Measurements from ENCODE around the gene HAUS3.

The HAUS3 gene

GRCh38 chr4:2193326-2193725 is 48.6 kb downstream of the HAUS3 start:
- TF ChIP-seq, protein P1, sequence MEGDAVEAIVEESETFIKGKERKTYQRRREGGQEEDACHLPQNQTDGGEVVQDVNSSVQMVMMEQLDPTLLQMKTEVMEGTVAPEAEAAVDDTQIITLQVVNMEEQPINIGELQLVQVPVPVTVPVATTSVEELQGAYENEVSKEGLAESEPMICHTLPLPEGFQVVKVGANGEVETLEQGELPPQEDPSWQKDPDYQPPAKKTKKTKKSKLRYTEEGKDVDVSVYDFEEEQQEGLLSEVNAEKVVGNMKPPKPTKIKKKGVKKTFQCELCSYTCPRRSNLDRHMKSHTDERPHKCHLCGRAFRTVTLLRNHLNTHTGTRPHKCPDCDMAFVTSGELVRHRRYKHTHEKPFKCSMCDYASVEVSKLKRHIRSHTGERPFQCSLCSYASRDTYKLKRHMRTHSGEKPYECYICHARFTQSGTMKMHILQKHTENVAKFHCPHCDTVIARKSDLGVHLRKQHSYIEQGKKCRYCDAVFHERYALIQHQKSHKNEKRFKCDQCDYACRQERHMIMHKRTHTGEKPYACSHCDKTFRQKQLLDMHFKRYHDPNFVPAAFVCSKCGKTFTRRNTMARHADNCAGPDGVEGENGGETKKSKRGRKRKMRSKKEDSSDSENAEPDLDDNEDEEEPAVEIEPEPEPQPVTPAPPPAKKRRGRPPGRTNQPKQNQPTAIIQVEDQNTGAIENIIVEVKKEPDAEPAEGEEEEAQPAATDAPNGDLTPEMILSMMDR (IDR thresholded peaks at IDR 0.05) = no peak
- Histone ChIP-seq H3K4me3 (no peak overlapping the region), H3K4me1 (no peaks in the 10 kb centered on the region), H3K27ac (no peak overlapping the region), H3K9me3 (no peaks in the 10 kb centered on the region), H3K27me3 (no peaks in the 10 kb centered on the region), H3K36me3 (peaks cover 0 to 16% (median 9%) of the 10 kb centered on the region in 3 donors)
- DNase-seq = no peak
- intact Hi-C loops (cut with DNase I; ENCODE audit: low total_unique reads) = no loop called here

GRCh38 chr4:2186865-2187172 is 55.1 kb downstream of the HAUS3 start:
- H3K27ac ChIP-seq = no peak overlapping the region
- no peaks in the 10 kb centered on the region for H3K27me3 ChIP-seq
- peaks cover 0 to 26% (median 0%) of the 10 kb centered on the region in 3 donors for H3K9me3 ChIP-seq
- H3K36me3 ChIP-seq = peaks cover 0 to 14% (median 6%) of the 10 kb centered on the region in 3 donors
- TF ChIP-seq, protein P1 (IDR thresholded peaks at IDR 0.05) = no peak
- H3K4me1 ChIP-seq = no peaks in the 10 kb centered on the region
- intact Hi-C loops (cut with DNase I; ENCODE audit: low total_unique reads) = no loop called here
- H3K4me3 ChIP-seq = no peak overlapping the region
- DNase-seq = no peak

DNA sequence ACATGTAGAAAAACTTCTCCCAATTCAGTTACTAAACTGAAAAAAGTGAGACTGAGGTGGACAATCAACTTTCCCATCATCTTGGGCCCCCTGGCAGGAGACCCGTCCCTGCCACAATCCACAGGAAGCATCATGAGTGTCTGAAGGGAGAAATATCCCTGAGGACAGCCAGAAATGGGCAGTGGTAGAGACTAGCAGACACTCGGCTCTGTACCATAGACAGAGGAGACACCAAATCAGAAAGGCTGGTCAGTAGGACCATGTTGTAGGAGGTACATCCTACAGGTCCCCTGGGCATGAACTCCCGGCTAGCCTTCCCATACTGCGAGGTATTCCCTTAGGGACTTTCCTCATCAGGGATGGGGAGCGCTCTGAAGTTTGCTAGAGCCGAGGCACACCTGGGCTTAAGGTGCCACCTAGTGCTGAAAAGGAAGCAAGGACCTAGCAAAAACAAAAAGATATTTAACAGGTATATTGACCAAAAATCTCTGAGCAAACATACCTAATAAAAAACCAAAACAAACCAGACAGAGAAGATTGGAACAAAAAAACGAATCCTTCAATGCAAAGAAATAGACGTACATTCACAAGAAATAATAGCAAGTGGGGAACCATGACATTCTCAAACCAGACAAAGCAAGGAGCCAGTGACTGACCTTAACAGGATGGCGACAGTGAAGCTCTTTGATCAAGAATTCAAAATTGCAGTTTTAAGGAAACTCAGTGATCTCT is 55.6 kb downstream of the HAUS3 start:
- TF ChIP-seq, protein P1 (IDR thresholded peaks at IDR 0.05) = no peak
- H3K36me3 ChIP-seq = peaks cover 0 to 14% (median 6%) of the 10 kb centered on the region in 3 donors

GRCh38 chr4:2183394-2183793 is 58.5 kb downstream of the HAUS3 start:
- TF ChIP-seq, protein P1 (IDR thresholded peaks at IDR 0.05) = no peak
- no peak overlapping the region for H3K27ac ChIP-seq
- H3K9me3 ChIP-seq = peaks cover 0 to 26% (median 0%) of the 10 kb centered on the region in 3 donors
- no peak for DNase-seq
- H3K4me1 ChIP-seq = no peaks in the 10 kb centered on the region
- no peak overlapping the region for H3K4me3 ChIP-seq
- H3K27me3 ChIP-seq = no peaks in the 10 kb centered on the region
- peaks cover 0 to 14% (median 6%) of the 10 kb centered on the region in 3 donors for H3K36me3 ChIP-seq
- intact Hi-C loops (cut with DNase I; ENCODE audit: low total_unique reads) = no loop called here

More for the DNA sequence above, 55.6 kb downstream of the HAUS3 start:
- H3K4me1 ChIP-seq = no peaks in the 10 kb centered on the region
- H3K27ac ChIP-seq = no peak overlapping the region
- peaks cover 0 to 26% (median 0%) of the 10 kb centered on the region in 3 donors for H3K9me3 ChIP-seq
- no peaks in the 10 kb centered on the region for H3K27me3 ChIP-seq
- H3K4me3 ChIP-seq = no peak overlapping the region
- intact Hi-C loops (cut with DNase I; ENCODE audit: low total_unique reads) = no loop called here
- no peak for DNase-seq

DNA sequence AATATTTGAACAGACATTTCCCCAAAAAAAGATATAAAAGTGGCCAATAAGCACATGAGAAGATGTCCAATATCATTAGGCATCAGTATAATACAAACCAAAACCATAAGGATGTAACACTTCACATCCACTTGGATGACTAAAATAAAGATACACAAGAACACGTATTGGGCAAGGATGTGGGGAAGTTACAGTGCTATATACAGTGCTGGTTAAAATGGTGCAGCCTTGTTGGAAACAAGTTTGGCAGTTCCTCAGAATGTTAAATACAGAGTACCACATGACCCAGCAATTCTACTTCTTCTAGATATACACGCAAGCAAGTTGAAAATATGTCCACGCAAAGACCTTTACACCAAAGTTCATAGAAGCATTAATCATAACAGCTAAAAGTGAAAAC is 58.9 kb downstream of the HAUS3 start:
- no peak for DNase-seq
- Histone ChIP-seq H3K36me3 (peaks cover 0 to 14% (median 6%) of the 10 kb centered on the region in 3 donors), H3K27ac (no peak overlapping the region), H3K4me1 (no peaks in the 10 kb centered on the region), H3K27me3 (no peaks in the 10 kb centered on the region), H3K4me3 (no peak overlapping the region), H3K9me3 (peaks cover 0 to 25% (median 0%) of the 10 kb centered on the region in 3 donors)
- intact Hi-C loops (cut with DNase I; ENCODE audit: low total_unique reads) = no loop called here
- TF ChIP-seq, protein P1 (IDR thresholded peaks at IDR 0.05) = no peak
